ENCODE data around the gene MSMO1.
"Not testable (repeated sequence)": the region's sequence is repeated elsewhere in the genome, so short reads cannot be mapped to it uniquely, and the experiment has no call there.

Gene MSMO1

DNA sequence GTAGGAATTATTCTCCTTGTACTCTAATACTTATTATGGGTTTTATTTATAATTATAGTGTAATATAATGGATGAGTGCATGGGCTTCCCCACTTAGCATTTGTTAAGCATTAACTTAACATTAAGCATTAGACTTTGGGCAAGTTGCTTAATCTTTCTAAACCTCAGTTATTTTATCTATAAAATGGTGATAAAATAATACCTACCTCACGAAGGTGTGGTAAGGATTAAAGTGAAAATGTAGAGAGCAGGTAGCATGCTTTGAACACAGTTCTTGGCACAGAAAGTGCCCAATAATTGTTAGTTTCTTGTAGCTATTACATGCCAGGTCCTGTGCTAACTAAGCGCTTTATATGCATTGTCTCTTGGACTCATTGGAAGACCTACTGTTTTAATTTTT is 2.6 kb downstream of the MSMO1 start:
- H3K27me3 ChIP-seq (ENCODE audit: low read depth): no peaks in the 10 kb centered on the region; the same call in 1 of the 2 replicates
- H3K36me3 ChIP-seq (replicated peaks): peaks cover 39% of the 10 kb centered on the region
- H3K4me3 ChIP-seq: peak overlapping the region; percentile 95
- DNase-seq (ENCODE audit: low spot score in 2 of 2): no peak
- in situ Hi-C loops (cut with MboI; ENCODE audit: low sequenced_read_pairs): no loop called here
- peaks cover 36% of the 10 kb centered on the region for H3K4me1 ChIP-seq
- no peaks in the 10 kb centered on the region for H3K9me3 ChIP-seq

DNA sequence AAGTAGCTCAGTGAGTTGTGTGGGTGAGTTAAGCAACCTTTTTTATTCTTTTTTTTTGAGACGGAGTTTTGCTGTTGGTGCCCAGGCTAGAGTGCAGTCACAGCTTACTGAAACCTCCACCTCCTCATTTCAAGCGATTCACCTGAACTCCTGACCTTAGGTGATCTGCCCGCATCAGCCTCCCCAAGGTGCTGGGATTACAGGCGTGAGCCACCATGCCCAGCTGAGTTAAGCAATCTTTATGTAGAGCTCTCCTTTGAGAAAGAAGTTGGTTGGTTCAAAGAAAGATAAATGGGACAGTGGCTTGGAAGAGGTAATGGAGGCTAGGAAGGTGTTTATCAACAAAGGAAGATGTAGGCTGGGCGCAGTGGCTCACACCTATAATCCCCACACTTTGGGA is 3.2 kb downstream of the MSMO1 start:
- Histone ChIP-seq H3K4me3 (peak overlapping the region; percentile 95), H3K27me3 (ENCODE audit: low read depth) (no peaks in the 10 kb centered on the region; the same call in 1 of the 2 replicates), H3K36me3 (replicated peaks) (peaks cover 43% of the 10 kb centered on the region), H3K9me3 (no peaks in the 10 kb centered on the region), H3K4me1 (peaks cover 38% of the 10 kb centered on the region)
- no peak for DNase-seq (ENCODE audit: low spot score in 2 of 2)
- in situ Hi-C loops (cut with MboI; ENCODE audit: low sequenced_read_pairs): no loop called here

GRCh38 chr4:165331359-165331758 is 3.9 kb downstream of the MSMO1 start:
- Histone ChIP-seq H3K4me3 (peak overlapping the region; percentile 4), H3K9me3 (no peaks in the 10 kb centered on the region), H3K36me3 (replicated peaks) (peaks cover 44% of the 10 kb centered on the region), H3K27me3 (ENCODE audit: low read depth) (no peaks in the 10 kb centered on the region; the same call in 1 of the 2 replicates), H3K4me1 (peaks cover 38% of the 10 kb centered on the region)
- DNase-seq (ENCODE audit: low spot score in 2 of 2): peak in 1 of 2 experiments; percentile 53
- in situ Hi-C loops (cut with MboI; ENCODE audit: low sequenced_read_pairs): no loop called here

GRCh38 chr4:165331823-165332222 is 4.4 kb downstream of the MSMO1 start:
- DNase-seq (ENCODE audit: low spot score in 2 of 2): no peak
- no peaks in the 10 kb centered on the region for H3K9me3 ChIP-seq
- peaks cover 37% of the 10 kb centered on the region for H3K4me1 ChIP-seq
- no peaks in the 10 kb centered on the region; the same call in 1 of the 2 replicates for H3K27me3 ChIP-seq (ENCODE audit: low read depth)
- in situ Hi-C loops (cut with MboI; ENCODE audit: low sequenced_read_pairs): no loop called here
- peak overlapping the region; percentile 4 for H3K4me3 ChIP-seq
- peaks cover 49% of the 10 kb centered on the region for H3K36me3 ChIP-seq (replicated peaks)

DNA sequence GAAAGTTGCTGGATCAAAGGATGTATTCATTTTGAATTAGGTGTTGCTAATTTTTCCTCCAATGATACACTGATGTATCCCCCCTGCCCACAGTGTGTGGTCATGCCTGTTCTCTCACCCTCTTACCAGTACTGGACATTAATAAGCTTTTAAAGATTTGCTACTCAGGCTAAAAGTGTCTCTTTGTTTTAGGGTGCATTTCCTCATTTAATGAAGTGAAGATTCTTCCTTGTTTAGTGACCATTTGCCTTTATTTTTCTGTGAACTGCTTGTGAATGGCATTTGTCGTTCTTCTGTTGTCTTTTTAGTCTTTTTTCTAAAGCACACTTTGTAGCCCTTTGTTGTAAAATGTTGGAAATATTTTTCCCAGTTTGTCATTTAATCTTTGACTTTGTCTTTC is 5.0 kb downstream of the MSMO1 start:
- H3K4me1 ChIP-seq: peaks cover 37% of the 10 kb centered on the region
- in situ Hi-C loops (cut with MboI; ENCODE audit: low sequenced_read_pairs): no loop called here
- peaks cover 56% of the 10 kb centered on the region for H3K36me3 ChIP-seq (replicated peaks)
- no peak for DNase-seq (ENCODE audit: low spot score in 2 of 2)
- peak overlapping the region; percentile 4 for H3K4me3 ChIP-seq
- H3K27me3 ChIP-seq (ENCODE audit: low read depth): no peaks in the 10 kb centered on the region; the same call in 1 of the 2 replicates
- H3K9me3 ChIP-seq: no peaks in the 10 kb centered on the region

DNA sequence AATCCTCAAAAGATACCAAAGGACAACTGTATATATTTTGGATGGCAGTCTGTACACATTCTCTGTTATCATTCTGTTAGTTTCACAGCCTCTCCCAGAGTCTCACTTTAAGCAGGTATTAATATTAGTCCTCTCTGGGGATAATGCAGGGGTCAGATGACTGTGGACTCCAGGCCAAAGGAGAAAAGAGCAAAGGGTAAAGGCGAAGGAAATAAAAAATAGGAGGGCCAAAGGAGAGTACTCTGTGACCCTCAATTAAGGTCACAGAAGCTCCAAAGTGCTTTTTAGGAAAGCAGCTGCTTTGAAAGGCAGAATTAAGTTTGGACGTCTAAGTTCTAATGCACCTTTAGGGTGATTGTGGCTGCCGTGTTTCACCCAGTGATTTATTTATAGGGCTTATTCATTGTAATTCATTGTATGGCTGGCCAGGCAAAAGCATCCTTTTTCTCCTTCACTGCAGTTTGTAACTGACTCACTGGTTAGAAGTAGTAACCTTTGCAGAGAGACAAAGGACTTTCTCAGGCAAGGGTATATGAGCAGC is 7.8 kb downstream of the MSMO1 start:
- H3K36me3 ChIP-seq (replicated peaks): peaks cover 75% of the 10 kb centered on the region
- in situ Hi-C loops (cut with MboI; ENCODE audit: low sequenced_read_pairs): no loop called here
- H3K9me3 ChIP-seq: no peaks in the 10 kb centered on the region
- DNase-seq (ENCODE audit: low spot score in 2 of 2): peak in 1 of 2 experiments; percentile 36
- no peak overlapping the region for H3K4me3 ChIP-seq
- H3K4me1 ChIP-seq: peaks cover 30% of the 10 kb centered on the region
- H3K27me3 ChIP-seq (ENCODE audit: low read depth): no peaks in the 10 kb centered on the region

GRCh38 chr4:165336743-165337142 is 9.3 kb downstream of the MSMO1 start:
- Histone ChIP-seq H3K9me3 (no peaks in the 10 kb centered on the region), H3K27me3 (ENCODE audit: low read depth) (no peaks in the 10 kb centered on the region), H3K4me3 (no peak overlapping the region), H3K4me1 (peaks cover 24% of the 10 kb centered on the region), H3K36me3 (replicated peaks) (peaks cover 85% of the 10 kb centered on the region)
- no peak for DNase-seq (ENCODE audit: low spot score in 2 of 2)
- in situ Hi-C loops (cut with MboI; ENCODE audit: low sequenced_read_pairs): no loop called here

- H3K27me3 ChIP-seq (ENCODE audit: low read depth); H3K4me1 ChIP-seq; H3K4me3 ChIP-seq; in situ Hi-C loops (cut with MboI; ENCODE audit: low sequenced_read_pairs); DNase-seq (ENCODE audit: low spot score in 2 of 2); H3K9me3 ChIP-seq: not testable (repeated sequence)
- H3K36me3 ChIP-seq (replicated peaks): peaks cover 51% of the 10 kb centered on the region
Measured at GRCh38 chr4:165342340-165342739, 14.9 kb downstream of the MSMO1 start.

GRCh38 chr4:165343353-165344191 is 16.1 kb downstream of the MSMO1 start:
- in situ Hi-C loops (cut with MboI; ENCODE audit: low sequenced_read_pairs): no loop called here
- Histone ChIP-seq H3K27me3 (ENCODE audit: low read depth) (no peaks in the 10 kb centered on the region), H3K9me3 (no peaks in the 10 kb centered on the region), H3K36me3 (replicated peaks) (peaks cover 41% of the 10 kb centered on the region), H3K4me1 (no peaks in the 10 kb centered on the region), H3K4me3 (no peak overlapping the region)
- DNase-seq (ENCODE audit: low spot score in 2 of 2): no peak

- Histone ChIP-seq H3K27me3 (ENCODE audit: low read depth) (no peaks in the 10 kb centered on the region), H3K4me1 (no peaks in the 10 kb centered on the region), H3K9me3 (no peaks in the 10 kb centered on the region), H3K4me3 (no peak overlapping the region), H3K36me3 (replicated peaks) (peaks cover 20% of the 10 kb centered on the region)
- in situ Hi-C loops (cut with MboI; ENCODE audit: low sequenced_read_pairs): loop anchor here (5.0 kb wide), 1 partner anchor 214 kb away; no protein-coding TSS in a partner anchor
- DNase-seq (ENCODE audit: low spot score in 2 of 2): no peak
Measured at GRCh38 chr4:165345666-165346417, 18.4 kb downstream of the MSMO1 start.

- H3K36me3 ChIP-seq (replicated peaks): no peaks in the 10 kb centered on the region
- H3K4me3 ChIP-seq: no peak overlapping the region
- H3K27me3 ChIP-seq (ENCODE audit: low read depth): no peaks in the 10 kb centered on the region
- H3K9me3 ChIP-seq: no peaks in the 10 kb centered on the region
- in situ Hi-C loops (cut with MboI; ENCODE audit: low sequenced_read_pairs): loop anchor here (5.0 kb wide), 1 partner anchor 216 kb away; no protein-coding TSS in a partner anchor
- no peak for DNase-seq (ENCODE audit: low spot score in 2 of 2)
- H3K4me1 ChIP-seq: no peaks in the 10 kb centered on the region
Measured at GRCh38 chr4:165347647-165348569, 20.4 kb downstream of the MSMO1 start.

DNA sequence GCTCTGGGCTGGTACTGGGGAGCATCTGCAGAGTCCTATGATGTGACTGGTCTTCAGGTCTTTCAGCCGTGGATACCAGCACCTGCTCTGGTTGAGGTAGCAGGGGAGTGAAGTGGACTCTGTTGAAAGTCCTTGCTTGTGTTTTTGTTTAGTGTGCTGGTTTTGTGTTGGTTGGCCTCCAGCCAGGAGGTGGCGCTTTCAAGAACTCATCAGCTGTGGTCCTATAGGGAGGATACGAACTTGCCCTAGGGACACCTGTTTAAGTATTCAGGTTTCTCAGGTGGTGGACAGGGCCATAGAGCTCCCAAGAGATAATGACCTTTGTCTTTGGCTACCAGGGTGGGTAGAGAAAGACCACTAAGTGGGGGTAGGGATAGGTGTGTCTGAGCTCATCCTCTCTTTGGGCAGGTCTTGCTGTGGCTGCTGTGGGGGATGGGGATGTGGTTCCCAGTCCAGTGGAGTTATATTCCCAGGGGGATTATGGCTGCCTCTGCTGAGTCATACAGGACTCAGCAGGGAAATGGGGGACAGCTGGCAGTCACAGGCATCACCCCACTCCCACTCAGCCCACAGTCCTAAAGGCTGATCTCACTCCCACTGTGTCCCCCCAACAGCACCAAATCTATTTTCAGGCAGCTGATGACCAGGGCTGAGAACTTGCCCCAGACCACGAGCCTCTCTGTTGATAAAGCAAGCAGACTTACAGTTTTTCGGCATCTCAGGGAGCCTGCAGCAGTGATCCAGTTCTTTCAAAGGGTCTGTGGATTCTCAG is 24.1 kb downstream of the MSMO1 start:
- in situ Hi-C loops (cut with MboI; ENCODE audit: low sequenced_read_pairs): loop anchor here (10.0 kb wide), 1 partner anchor 113 kb away; no protein-coding TSS in a partner anchor
- H3K9me3 ChIP-seq: no peaks in the 10 kb centered on the region

More for the DNA sequence above, 24.1 kb downstream of the MSMO1 start:
- no peak for DNase-seq (ENCODE audit: low spot score in 2 of 2)
- Histone ChIP-seq H3K4me3 (no peak overlapping the region), H3K27me3 (ENCODE audit: low read depth) (no peaks in the 10 kb centered on the region), H3K36me3 (replicated peaks) (no peaks in the 10 kb centered on the region), H3K4me1 (no peaks in the 10 kb centered on the region)
